ENCODE data around the gene AASDH. TPM values are rescaled to one million over a fixed set of nuclear protein-coding genes. Genes with fewer than 3 reads are reported as not detected.

Gene AASDH
- total and polyA plus RNA-seq, 2 donors (not counting 1 experiment from before 2014, with no cell fraction given): 6.9 to 15.2 TPM

GRCh38 chr4:56308384-56308783 is 78.9 kb downstream of the AASDH start:
- no peaks in the 10 kb centered on the region for H3K36me3 ChIP-seq (replicated peaks in 1 of 2; ENCODE audit: control extremely low read depth in 1 of 2, control insufficient read depth in 1 of 2, extremely low read depth in 1 of 2, insufficient read depth in 2 of 2, low read length in 1 of 2)
- H3K79me2 ChIP-seq (ENCODE audit: control insufficient read depth, insufficient read depth, low read length): no peaks in the 10 kb centered on the region
- intact Hi-C loops (cut with micrococcal nuclease): no loop called here
- no peaks in the 10 kb centered on the region for H3K4me1 ChIP-seq (ENCODE audit: control insufficient read depth in 2 of 2, insufficient read depth in 2 of 2, low read length in 2 of 2)
- ChIA-PET CTCF (interaction anchor here (1.6 kb wide), 1 partner anchor 8 kb away, joined by 5 read pairs; no protein-coding TSS in a partner anchor), POLR2A (no interaction called here)
- WGBS (ENCODE audit: insufficient coverage): no CpG with 5 or more reads among the region's 4 CpGs
- no peaks in the 10 kb centered on the region for H3K27me3 ChIP-seq (replicated peaks in 1 of 4; ENCODE audit: control extremely low read depth in 1 of 4, control insufficient read depth in 3 of 4, insufficient read depth in 4 of 4, low read length in 3 of 4)
- H3K27ac ChIP-seq (ENCODE audit: low read length in 2 of 2): no peak overlapping the region
- DNase-seq: no peak
- no peak overlapping the region for H3K4me2 ChIP-seq (replicated peaks; ENCODE audit: low read depth, low read length, poor library complexity, severe bottlenecking)
- no peak overlapping the region for H3K9ac ChIP-seq (ENCODE audit: low read length)
- no peak for TF ChIP-seq EZH2 (IDR thresholded peaks at IDR 0.05; ENCODE audit: borderline replicate concordance, insufficient read depth, low read depth, low read length, poor library complexity, severe bottlenecking)
- TF ChIP-seq, protein P1, sequence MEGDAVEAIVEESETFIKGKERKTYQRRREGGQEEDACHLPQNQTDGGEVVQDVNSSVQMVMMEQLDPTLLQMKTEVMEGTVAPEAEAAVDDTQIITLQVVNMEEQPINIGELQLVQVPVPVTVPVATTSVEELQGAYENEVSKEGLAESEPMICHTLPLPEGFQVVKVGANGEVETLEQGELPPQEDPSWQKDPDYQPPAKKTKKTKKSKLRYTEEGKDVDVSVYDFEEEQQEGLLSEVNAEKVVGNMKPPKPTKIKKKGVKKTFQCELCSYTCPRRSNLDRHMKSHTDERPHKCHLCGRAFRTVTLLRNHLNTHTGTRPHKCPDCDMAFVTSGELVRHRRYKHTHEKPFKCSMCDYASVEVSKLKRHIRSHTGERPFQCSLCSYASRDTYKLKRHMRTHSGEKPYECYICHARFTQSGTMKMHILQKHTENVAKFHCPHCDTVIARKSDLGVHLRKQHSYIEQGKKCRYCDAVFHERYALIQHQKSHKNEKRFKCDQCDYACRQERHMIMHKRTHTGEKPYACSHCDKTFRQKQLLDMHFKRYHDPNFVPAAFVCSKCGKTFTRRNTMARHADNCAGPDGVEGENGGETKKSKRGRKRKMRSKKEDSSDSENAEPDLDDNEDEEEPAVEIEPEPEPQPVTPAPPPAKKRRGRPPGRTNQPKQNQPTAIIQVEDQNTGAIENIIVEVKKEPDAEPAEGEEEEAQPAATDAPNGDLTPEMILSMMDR (IDR thresholded peaks at IDR 0.05): no peak
- no peak overlapping the region for H2AFZ ChIP-seq (ENCODE audit: insufficient read depth, low read depth, low read length, poor library complexity, severe bottlenecking)
- H4K20me1 ChIP-seq (ENCODE audit: control insufficient read depth, insufficient read depth, low read length, poor library complexity, severe bottlenecking): no peaks in the 10 kb centered on the region
- no peaks in the 10 kb centered on the region for H3K9me3 ChIP-seq (ENCODE audit: control extremely low read depth in 1 of 3, control insufficient read depth in 2 of 3, insufficient read depth in 1 of 3, low read length in 2 of 3)
- no peaks in the 10 kb centered on the region for H3K4me1 Mint-ChIP-seq
- H3K9me3 Mint-ChIP-seq (ENCODE audit: insufficient read depth): no peaks in the 10 kb centered on the region
- H3K4me3 ChIP-seq (ENCODE audit: control extremely low read depth in 1 of 5, extremely low read depth in 1 of 5, insufficient read depth in 1 of 5, low read depth in 2 of 5, low read length in 4 of 5): no peak overlapping the region
- H3K27me3 Mint-ChIP-seq: no peaks in the 10 kb centered on the region
- no peak for ATAC-seq (ENCODE audit: low read depth)
- no peak overlapping the region for H3K27ac Mint-ChIP-seq
- H3K4me3 Mint-ChIP-seq: no peak overlapping the region

- Histone ChIP-seq H4K20me1 (ENCODE audit: control insufficient read depth, insufficient read depth, low read length, poor library complexity, severe bottlenecking) (no peaks in the 10 kb centered on the region), H3K27me3 (replicated peaks in 1 of 4; ENCODE audit: control extremely low read depth in 1 of 4, control insufficient read depth in 3 of 4, insufficient read depth in 4 of 4, low read length in 3 of 4) (no peaks in the 10 kb centered on the region), H3K27ac (ENCODE audit: low read length in 2 of 2) (no peak overlapping the region), H3K36me3 (replicated peaks in 1 of 2; ENCODE audit: control extremely low read depth in 1 of 2, control insufficient read depth in 1 of 2, extremely low read depth in 1 of 2, insufficient read depth in 2 of 2, low read length in 1 of 2) (no peaks in the 10 kb centered on the region), H2AFZ (ENCODE audit: insufficient read depth, low read depth, low read length, poor library complexity, severe bottlenecking) (no peak overlapping the region), H3K79me2 (ENCODE audit: control insufficient read depth, insufficient read depth, low read length) (no peaks in the 10 kb centered on the region), H3K9me3 (ENCODE audit: control extremely low read depth in 1 of 3, control insufficient read depth in 2 of 3, insufficient read depth in 1 of 3, low read length in 2 of 3) (no peaks in the 10 kb centered on the region), H3K4me3 (ENCODE audit: control extremely low read depth in 1 of 5, extremely low read depth in 1 of 5, insufficient read depth in 1 of 5, low read depth in 2 of 5, low read length in 4 of 5) (no peak overlapping the region), H3K9ac (ENCODE audit: low read length) (no peak overlapping the region), H3K4me1 (ENCODE audit: control insufficient read depth in 2 of 2, insufficient read depth in 2 of 2, low read length in 2 of 2) (no peaks in the 10 kb centered on the region), H3K4me2 (replicated peaks; ENCODE audit: low read depth, low read length, poor library complexity, severe bottlenecking) (no peak overlapping the region)
- Mint-ChIP-seq H3K4me1 (no peaks in the 10 kb centered on the region), H3K27ac (no peak overlapping the region), H3K9me3 (ENCODE audit: insufficient read depth) (no peaks in the 10 kb centered on the region), H3K27me3 (no peaks in the 10 kb centered on the region), H3K4me3 (no peak overlapping the region)
- ChIA-PET CTCF (no interaction called here), POLR2A (no interaction called here)
- intact Hi-C loops (cut with micrococcal nuclease): no loop called here
- no peak for ATAC-seq (ENCODE audit: low read depth)
- no peak for DNase-seq
- TF ChIP-seq, protein P1 (IDR thresholded peaks at IDR 0.05): no peak
- TF ChIP-seq EZH2 (IDR thresholded peaks at IDR 0.05; ENCODE audit: borderline replicate concordance, insufficient read depth, low read depth, low read length, poor library complexity, severe bottlenecking): no peak
- WGBS (ENCODE audit: insufficient coverage): 67% methylated on average over 3 of the region's 3 CpGs
Measured at GRCh38 chr4:56307423-56307822, 79.9 kb downstream of the AASDH start.

Data from B cell (primary cell).